Calu3 (cell line): ENCODE data around the gene PCSK7. TPM values are rescaled to one million over a fixed set of nuclear protein-coding genes. Genes with fewer than 3 reads are reported as not detected.

Experiments used
- Bru-seq: library from RNA; stranded (reverse); fragments of 400-500 nt; gene quantifications from one replicate; lab custom pipeline; 2021; lab: Mats Ljungman, UMichigan
- BruChase-seq, 2 experiments: library from RNA; stranded (reverse); fragments of 400-500 nt; gene quantifications; one replicate each; lab custom pipeline; 2021; lab: Mats Ljungman, UMichigan
- BruUV-seq: library from RNA; stranded (reverse); fragments of 400-500 nt; replicated peaks from 2 replicates; lab custom pipeline; 2021; lab: Mats Ljungman, UMichigan
- CTCF ChIA-PET: fragments of 300-600 bp; sonication (Branson Sonifier 250); formaldehyde crosslinking; loops from one replicate; lab custom pipeline; 2022; ENCODE audit warnings: antibody characterized with exemption; lab: Charles Lee
- DNase-seq: peaks from one replicate; pipeline ENCODE4 v3.0.0; 2022
- H3K27ac Mint-ChIP-seq: one replicate; pipeline ENCODE4 v1.8.0; 2022; ENCODE audit warnings: mixed read lengths; ENCODE audit not compliant: unreplicated experiment
- H3K27me3 Mint-ChIP-seq: one replicate; pipeline ENCODE4 v1.8.0; 2022; ENCODE audit warnings: mixed read lengths; ENCODE audit not compliant: unreplicated experiment
- H3K36me3 Mint-ChIP-seq: one replicate; pipeline ENCODE4 v1.8.0; 2022; ENCODE audit warnings: mild to moderate bottlenecking, moderate library complexity, mixed read lengths; ENCODE audit not compliant: insufficient read depth, unreplicated experiment
- H3K4me1 Mint-ChIP-seq: one replicate; pipeline ENCODE4 v1.8.0; 2022; ENCODE audit warnings: mild to moderate bottlenecking, low read depth, mixed read lengths; ENCODE audit not compliant: unreplicated experiment
- H3K4me3 Mint-ChIP-seq: one replicate; pipeline ENCODE4 v1.8.0; 2022; ENCODE audit warnings: mild to moderate bottlenecking, low read depth, moderate library complexity, mixed read lengths; ENCODE audit not compliant: unreplicated experiment
- H3K9me3 Mint-ChIP-seq: one replicate; pipeline ENCODE4 v1.8.0; 2022; ENCODE audit warnings: low read depth, mixed read lengths; ENCODE audit not compliant: unreplicated experiment
- intact Hi-C: fragments of 100-400 bp; cut with micrococcal nuclease; formaldehyde crosslinking; loops from one replicate; pipeline ENCODE4 v1.10.0; 2022; ENCODE audit not compliant: unreplicated experiment
- long read RNA-seq: library from polyadenylated mRNA; stranded (forward); transcript quantifications from one replicate; pipeline ENCODE4 v2.0.0, GENCODE V29; 2022
- total RNA-seq: library from RNA; stranded (reverse); gene quantifications from 2 replicates; pipeline ENCODE4 v1.2.3, GENCODE V29; 2022
- TF ChIP-seq, protein P1 (sequence below): fragments of 200-600 bp; IDR thresholded peaks from one replicate; pipeline ENCODE4 v1.8.0; 2022; ENCODE audit warnings: antibody characterized with exemption; ENCODE audit not compliant: unreplicated experiment

The PCSK7 gene, protein sequence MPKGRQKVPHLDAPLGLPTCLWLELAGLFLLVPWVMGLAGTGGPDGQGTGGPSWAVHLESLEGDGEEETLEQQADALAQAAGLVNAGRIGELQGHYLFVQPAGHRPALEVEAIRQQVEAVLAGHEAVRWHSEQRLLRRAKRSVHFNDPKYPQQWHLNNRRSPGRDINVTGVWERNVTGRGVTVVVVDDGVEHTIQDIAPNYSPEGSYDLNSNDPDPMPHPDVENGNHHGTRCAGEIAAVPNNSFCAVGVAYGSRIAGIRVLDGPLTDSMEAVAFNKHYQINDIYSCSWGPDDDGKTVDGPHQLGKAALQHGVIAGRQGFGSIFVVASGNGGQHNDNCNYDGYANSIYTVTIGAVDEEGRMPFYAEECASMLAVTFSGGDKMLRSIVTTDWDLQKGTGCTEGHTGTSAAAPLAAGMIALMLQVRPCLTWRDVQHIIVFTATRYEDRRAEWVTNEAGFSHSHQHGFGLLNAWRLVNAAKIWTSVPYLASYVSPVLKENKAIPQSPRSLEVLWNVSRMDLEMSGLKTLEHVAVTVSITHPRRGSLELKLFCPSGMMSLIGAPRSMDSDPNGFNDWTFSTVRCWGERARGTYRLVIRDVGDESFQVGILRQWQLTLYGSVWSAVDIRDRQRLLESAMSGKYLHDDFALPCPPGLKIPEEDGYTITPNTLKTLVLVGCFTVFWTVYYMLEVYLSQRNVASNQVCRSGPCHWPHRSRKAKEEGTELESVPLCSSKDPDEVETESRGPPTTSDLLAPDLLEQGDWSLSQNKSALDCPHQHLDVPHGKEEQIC
- 44.3 and 49.2 TPM in 2 replicates for total RNA-seq
- Bru-seq, nascent RNA, result percentile 63 among the genes with signal in this experiment
- percentile 69 among the genes with signal in this experiment for BruChase-seq, experiment 1, labeled RNA remaining after a 6-hour chase
- BruChase-seq, experiment 2, labeled RNA remaining after a 2-hour chase, result percentile 74 among the genes with signal in this experiment
- long read RNA-seq, full-length matches to known transcripts, result 6 of 14 reads
- long read RNA-seq, partial matches to known transcripts, result 3 of 14 reads
- long read RNA-seq, other reads (novel, unspliced or antisense), result 5 of 14 reads

DNA sequence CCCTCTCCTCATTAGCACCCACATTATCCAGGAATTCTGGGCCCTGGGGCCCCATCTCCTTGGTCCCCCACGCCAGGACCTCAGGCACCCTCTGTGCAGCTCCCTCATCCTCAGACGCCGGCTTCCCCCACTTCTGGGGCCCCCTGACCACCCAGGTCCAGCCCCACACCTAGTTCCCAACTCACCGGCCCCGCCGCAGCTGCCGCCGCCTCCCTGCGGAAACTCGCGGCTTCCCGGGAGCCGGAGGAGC, at the start of gene PCSK7:
Gene PCSK7 (minus strand): TSS at position 232 of the 250 bp plus-strand sequence. CDS start 2,229 bp downstream, outside the sequence.
- Mint-ChIP-seq H3K27ac (peak within 1 kb of the TSS; percentile 91), H3K4me3 (peak within 1 kb of the TSS; percentile 100), H3K9me3 (no peaks in the 10 kb centered on the region), H3K4me1 (peaks cover 14% of the 10 kb centered on the region), H3K36me3 (peaks cover 34% of the 10 kb centered on the region), H3K27me3 (no peaks in the 10 kb centered on the region)
- TF ChIP-seq, protein P1, sequence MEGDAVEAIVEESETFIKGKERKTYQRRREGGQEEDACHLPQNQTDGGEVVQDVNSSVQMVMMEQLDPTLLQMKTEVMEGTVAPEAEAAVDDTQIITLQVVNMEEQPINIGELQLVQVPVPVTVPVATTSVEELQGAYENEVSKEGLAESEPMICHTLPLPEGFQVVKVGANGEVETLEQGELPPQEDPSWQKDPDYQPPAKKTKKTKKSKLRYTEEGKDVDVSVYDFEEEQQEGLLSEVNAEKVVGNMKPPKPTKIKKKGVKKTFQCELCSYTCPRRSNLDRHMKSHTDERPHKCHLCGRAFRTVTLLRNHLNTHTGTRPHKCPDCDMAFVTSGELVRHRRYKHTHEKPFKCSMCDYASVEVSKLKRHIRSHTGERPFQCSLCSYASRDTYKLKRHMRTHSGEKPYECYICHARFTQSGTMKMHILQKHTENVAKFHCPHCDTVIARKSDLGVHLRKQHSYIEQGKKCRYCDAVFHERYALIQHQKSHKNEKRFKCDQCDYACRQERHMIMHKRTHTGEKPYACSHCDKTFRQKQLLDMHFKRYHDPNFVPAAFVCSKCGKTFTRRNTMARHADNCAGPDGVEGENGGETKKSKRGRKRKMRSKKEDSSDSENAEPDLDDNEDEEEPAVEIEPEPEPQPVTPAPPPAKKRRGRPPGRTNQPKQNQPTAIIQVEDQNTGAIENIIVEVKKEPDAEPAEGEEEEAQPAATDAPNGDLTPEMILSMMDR, result no peak
- no peak for DNase-seq
- CTCF ChIA-PET, result interaction anchor here (0.8 kb wide), 1 partner anchor 458 kb away, joined by 3 read pairs; no protein-coding TSS in a partner anchor
- intact Hi-C loops, result loop anchor here (5.0 kb wide), 1 partner anchor 86 kb away; the partner anchor contains the start of gene BACE1
- no TSS peak for BruUV-seq

DNA sequence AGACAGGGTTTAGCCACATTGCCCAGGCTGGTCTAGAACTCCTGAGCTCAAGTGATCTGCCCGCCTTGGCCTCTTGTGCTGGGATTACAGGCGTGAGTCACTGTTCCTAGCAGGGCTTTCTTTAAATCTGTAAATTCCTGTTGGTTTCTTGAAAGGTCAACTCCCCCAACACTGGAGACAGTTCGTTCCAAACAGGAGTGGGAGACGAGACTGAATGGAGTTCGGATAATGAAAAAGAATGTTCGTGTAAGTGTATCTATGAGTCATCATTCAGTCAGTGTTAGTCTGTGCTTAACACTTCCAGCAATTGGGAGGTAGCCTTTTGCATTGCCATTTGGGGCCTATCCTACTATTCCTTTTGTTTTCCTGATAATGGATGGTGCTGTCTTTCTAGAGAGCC, 49.3 kb upstream of the PCSK7 start:
- Mint-ChIP-seq H3K27ac (no peak overlapping the region), H3K4me1 (no peaks in the 10 kb centered on the region), H3K4me3 (no peak overlapping the region), H3K27me3 (no peaks in the 10 kb centered on the region), H3K9me3 (no peaks in the 10 kb centered on the region), H3K36me3 (no peaks in the 10 kb centered on the region)
- intact Hi-C loops, result no loop called here
- no TSS peak for BruUV-seq
- no peak for DNase-seq
- TF ChIP-seq, protein P1, result no peak
- CTCF ChIA-PET, result no interaction called here

DNA sequence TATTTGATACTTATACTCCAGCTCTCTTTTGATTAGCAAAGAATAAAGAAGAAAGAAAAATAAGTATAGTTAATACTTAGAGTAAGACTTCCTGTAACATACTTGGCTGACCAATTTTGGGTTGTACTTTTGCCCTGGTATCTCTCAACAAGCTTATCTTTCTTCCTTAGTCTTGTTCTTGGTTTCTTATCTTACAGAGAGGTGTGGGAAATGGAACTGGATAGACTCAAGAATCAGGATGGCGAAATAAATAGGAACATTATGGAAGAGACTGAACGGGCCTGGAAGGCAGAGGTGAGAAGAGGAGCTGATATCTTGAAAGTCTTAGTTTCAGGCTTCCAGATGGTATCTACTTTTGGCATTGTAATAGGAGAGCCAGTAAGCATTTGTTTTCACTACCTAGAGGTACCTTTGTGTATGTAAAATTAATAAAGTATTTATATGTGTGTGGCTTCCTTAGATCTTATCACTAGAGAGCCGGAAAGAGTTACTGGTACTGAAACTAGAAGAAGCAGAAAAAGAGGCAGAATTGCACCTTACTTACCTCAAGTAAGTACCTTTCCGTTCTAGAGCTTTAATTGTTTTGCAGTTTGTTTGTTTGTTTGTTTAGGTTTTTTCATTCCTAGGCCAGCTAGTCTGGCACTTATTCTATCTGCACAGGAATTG, 48.0 kb upstream of the PCSK7 start:
- Mint-ChIP-seq H3K27ac (no peak overlapping the region), H3K9me3 (no peaks in the 10 kb centered on the region), H3K4me3 (no peak overlapping the region), H3K36me3 (no peaks in the 10 kb centered on the region), H3K27me3 (no peaks in the 10 kb centered on the region), H3K4me1 (no peaks in the 10 kb centered on the region)
- TF ChIP-seq, protein P1, result no peak
- CTCF ChIA-PET, result no interaction called here
- DNase-seq, result no peak
- intact Hi-C loops, result no loop called here
- BruUV-seq, result no TSS peak

DNA sequence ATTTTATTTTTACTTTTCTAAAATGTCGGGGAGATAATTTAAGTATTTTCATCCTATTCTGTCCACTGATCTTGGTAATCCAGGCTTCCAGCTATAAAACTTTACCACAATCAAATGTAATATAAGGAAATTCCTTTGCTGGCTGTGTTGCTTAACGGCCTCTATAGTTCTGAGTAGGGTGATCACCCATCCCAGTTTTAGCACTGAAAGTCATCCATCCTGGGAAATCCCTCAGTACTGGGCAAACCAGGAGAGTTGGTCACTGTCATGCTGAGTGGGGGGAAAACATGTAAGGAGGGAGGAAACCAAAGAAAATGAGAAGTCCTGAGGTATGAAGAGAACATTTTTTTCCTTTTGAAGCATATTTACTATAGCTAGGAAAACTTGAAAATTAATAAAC, 46.5 kb upstream of the PCSK7 start:
- DNase-seq, result no peak
- TF ChIP-seq, protein P1, result no peak
- intact Hi-C loops, result no loop called here
- no TSS peak for BruUV-seq
- CTCF ChIA-PET, result no interaction called here
- Mint-ChIP-seq H3K4me3 (no peak overlapping the region), H3K27ac (no peak overlapping the region), H3K4me1 (no peaks in the 10 kb centered on the region), H3K36me3 (peaks cover 8% of the 10 kb centered on the region), H3K27me3 (no peaks in the 10 kb centered on the region), H3K9me3 (no peaks in the 10 kb centered on the region)
